D721Med (cell line): Measurements from ENCODE around the gene RAI14.

ENCODE experiments used
- DNase-seq: peaks from one replicate; pipeline ENCODE4 v3.0.0; 2011; ENCODE audit warnings: low spot score; ENCODE audit not compliant: insufficient read length
- FAIRE-seq: peaks from 2 replicates; lab custom pipeline; 2011; peaks lifted over from hg19 to GRCh38; lab: Jason Lieb, UNC
- TF ChIP-seq, protein P1 (sequence below): IDR thresholded peaks from 2 replicates; pipeline ENCODE4 v1.5.1; 2012; ENCODE audit warnings: mild to moderate bottlenecking, control low read depth; ENCODE audit not compliant: insufficient read depth; ENCODE audit errors: missing control alignments

Gene RAI14

DNA sequence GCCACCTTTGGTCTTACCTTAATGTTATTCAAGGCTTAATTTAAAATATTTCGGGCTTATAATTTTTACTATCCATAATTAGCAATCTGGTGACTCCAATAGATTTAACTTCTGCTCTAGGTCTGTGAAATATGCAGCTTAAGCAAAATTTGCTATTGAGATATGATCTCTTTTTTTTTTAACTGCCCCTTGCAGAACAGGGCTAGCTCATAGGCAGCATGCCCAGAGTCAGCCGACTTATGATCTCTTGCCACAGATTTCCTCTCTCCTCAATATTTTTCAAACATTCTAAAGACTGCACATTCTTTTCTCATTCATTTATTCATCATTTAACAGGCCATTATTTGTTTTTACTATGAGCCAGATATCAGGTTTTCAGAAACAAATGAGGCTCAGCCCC is 187.4 kb downstream of the RAI14 start:
- FAIRE-seq, result no peak
- TF ChIP-seq, protein P1, sequence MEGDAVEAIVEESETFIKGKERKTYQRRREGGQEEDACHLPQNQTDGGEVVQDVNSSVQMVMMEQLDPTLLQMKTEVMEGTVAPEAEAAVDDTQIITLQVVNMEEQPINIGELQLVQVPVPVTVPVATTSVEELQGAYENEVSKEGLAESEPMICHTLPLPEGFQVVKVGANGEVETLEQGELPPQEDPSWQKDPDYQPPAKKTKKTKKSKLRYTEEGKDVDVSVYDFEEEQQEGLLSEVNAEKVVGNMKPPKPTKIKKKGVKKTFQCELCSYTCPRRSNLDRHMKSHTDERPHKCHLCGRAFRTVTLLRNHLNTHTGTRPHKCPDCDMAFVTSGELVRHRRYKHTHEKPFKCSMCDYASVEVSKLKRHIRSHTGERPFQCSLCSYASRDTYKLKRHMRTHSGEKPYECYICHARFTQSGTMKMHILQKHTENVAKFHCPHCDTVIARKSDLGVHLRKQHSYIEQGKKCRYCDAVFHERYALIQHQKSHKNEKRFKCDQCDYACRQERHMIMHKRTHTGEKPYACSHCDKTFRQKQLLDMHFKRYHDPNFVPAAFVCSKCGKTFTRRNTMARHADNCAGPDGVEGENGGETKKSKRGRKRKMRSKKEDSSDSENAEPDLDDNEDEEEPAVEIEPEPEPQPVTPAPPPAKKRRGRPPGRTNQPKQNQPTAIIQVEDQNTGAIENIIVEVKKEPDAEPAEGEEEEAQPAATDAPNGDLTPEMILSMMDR, result no peak

GRCh38 chr5:34844106-34844505 is 188.0 kb downstream of the RAI14 start:
- TF ChIP-seq, protein P1, result no peak
- no peak for DNase-seq
- no peak for FAIRE-seq

More for the DNA sequence above, 187.4 kb downstream of the RAI14 start:
- no peak for DNase-seq

DNA sequence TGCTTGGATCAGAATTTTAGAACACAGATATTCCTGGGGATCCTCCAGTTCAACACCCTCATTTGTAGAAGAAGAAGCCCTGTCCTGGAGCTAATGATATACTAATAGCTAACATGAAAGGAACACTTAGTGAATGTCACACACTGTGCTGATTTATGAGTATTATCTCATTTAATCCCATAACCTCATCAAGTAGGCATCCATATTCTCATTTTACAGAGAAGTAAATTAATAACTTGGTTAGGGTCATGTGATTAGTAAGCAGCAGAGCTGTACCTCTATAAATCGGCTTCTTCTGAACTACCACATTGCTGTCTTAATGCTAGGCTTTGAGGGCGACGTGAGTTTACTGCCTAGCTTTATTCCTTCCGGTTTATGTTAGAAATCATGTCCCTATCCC is 188.9 kb downstream of the RAI14 start:
- peak; percentile 73 for FAIRE-seq

DNA sequence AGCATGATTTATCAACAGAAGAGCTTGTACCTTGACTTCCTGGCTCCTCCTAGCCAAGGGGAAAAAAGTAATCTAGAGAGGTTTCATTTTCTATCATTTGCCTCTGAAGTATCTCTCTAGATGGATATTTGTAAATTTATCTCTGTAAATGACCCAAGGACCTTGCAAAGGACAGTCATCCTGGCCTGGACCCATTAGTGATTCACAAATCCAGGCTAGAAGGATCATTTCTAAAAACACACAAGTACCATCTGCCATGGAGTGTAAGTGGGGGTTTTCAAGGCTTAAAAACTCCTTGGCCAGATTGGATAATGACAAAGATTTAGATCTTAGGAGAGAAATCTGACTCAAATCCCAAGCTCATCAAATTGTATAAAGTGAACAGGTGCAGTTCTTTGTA is 190.9 kb downstream of the RAI14 start:
- peak; percentile 72 for FAIRE-seq
- TF ChIP-seq, protein P1, result no peak
- no peak for DNase-seq

More for the DNA sequence above, 188.9 kb downstream of the RAI14 start:
- no peak for DNase-seq
- TF ChIP-seq, protein P1, result no peak

DNA sequence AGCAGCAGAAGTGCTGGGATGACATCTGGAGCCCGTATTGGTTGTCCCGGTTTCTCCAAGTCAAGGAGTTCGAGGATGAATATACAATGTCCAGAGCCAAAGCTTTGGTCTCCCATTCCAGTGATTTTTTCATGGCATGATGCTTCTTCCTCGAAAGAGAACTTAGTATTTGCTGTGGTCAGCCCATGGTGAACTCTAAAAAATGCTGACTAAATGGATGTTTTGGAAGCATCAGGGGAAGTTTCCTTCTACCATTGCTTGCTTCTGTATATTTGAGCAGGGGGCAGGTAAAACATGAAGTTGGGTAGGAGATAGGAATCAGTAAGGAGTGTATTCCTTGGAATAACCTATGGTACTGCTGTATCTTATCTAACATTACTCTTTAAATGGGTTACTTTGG is 191.4 kb downstream of the RAI14 start:
- DNase-seq, result no peak
- TF ChIP-seq, protein P1, result no peak
- no peak for FAIRE-seq

DNA sequence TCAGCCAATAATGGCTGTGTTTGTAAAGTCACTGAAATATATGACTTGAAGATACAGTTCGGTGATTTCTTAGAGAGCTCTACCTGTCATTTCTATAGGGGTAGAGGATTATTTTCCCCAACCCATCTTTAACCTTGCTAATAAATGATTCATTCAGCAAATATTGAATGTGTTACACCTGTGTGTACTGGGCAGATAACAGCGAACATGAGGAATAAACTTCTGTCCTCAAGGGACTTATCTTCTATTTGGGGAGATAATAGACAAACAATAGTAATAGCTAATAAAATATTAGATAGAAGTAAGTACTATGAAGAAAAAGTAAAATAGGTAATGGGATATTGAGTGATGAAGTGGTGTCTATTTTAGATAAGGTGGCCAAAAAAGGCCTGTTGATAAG is 192.1 kb downstream of the RAI14 start:
- FAIRE-seq (no peak), DNase-seq (no peak)
- TF ChIP-seq, protein P1, result no peak

DNA sequence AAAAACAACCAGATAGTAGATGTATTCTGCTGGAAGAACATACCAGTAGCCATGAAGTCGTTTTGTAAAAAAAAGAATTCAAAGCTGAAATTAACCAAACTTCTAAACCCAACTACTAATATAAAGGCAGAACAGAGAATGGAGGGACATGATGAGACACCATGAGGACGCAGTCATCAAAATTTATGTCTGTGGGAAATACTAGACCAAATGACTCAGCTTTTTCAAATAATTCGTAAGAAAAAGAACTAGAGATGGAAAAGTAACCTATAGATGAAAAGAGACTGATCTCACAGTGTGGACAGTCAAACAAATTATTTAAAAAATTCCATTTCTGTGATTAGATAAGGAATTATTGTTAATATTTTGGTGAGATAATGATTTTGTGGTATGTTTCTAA is 193.1 kb downstream of the RAI14 start:
- TF ChIP-seq, protein P1, result no peak
- DNase-seq, result no peak
- no peak for FAIRE-seq
